ENCODE results near the gene LNPEP. TPM values are rescaled to one million over a fixed set of nuclear protein-coding genes. Genes with fewer than 3 reads are reported as not detected.

Gene LNPEP
- total RNA-seq, 1 experiment from 2014 or later = 18.8 TPM

DNA sequence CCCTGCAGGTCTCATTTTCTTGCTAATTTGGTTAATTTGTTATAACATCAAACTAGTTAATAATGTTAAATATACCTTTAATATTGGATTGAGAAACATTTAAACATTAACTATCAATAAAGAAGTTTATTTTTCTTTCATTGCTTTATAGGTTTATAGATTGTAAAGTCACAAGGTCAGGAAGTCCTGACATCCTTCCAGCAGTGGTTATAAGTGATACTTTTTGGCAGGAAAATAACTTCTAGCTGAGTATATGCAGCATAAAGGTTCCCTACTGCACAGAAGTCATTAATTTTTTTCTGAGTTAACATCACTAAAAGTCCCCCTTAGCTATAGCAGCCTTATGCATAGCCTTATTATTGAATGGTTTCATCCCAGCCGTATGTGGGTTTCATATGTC, 85.5 kb downstream of the LNPEP start:
- no peak overlapping the region for H3K27ac ChIP-seq
- no peak for TF ChIP-seq EZH2 (IDR thresholded peaks at IDR 0.05; ENCODE audit: low read depth)
- TF ChIP-seq, protein P1, sequence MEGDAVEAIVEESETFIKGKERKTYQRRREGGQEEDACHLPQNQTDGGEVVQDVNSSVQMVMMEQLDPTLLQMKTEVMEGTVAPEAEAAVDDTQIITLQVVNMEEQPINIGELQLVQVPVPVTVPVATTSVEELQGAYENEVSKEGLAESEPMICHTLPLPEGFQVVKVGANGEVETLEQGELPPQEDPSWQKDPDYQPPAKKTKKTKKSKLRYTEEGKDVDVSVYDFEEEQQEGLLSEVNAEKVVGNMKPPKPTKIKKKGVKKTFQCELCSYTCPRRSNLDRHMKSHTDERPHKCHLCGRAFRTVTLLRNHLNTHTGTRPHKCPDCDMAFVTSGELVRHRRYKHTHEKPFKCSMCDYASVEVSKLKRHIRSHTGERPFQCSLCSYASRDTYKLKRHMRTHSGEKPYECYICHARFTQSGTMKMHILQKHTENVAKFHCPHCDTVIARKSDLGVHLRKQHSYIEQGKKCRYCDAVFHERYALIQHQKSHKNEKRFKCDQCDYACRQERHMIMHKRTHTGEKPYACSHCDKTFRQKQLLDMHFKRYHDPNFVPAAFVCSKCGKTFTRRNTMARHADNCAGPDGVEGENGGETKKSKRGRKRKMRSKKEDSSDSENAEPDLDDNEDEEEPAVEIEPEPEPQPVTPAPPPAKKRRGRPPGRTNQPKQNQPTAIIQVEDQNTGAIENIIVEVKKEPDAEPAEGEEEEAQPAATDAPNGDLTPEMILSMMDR (conservative IDR thresholded peaks at IDR 0.05) = no peak
- no peaks in the 10 kb centered on the region for H3F3A ChIP-seq (ENCODE audit: insufficient read depth, low read depth)
- H3K27me3 ChIP-seq (ENCODE audit: insufficient read depth, low read depth) = no peaks in the 10 kb centered on the region
- CTCF ChIA-PET = no interaction called here
- no peaks in the 10 kb centered on the region for H3K4me1 ChIP-seq (replicated peaks; ENCODE audit: insufficient read depth)
- no peak overlapping the region for H3K4me2 ChIP-seq
- no peak overlapping the region for H2AFZ ChIP-seq
- BruUV-seq (replicated peaks) = no TSS peak
- H3K9me3 ChIP-seq (ENCODE audit: insufficient read depth, low read depth) = no peaks in the 10 kb centered on the region
- H3K9me2 ChIP-seq (ENCODE audit: insufficient read depth) = no peaks in the 10 kb centered on the region
- H4K20me1 ChIP-seq (ENCODE audit: insufficient read depth) = no peaks in the 10 kb centered on the region
- no peaks in the 10 kb centered on the region for H3K79me2 ChIP-seq (ENCODE audit: low read depth)
- POLR2A ChIA-PET (ENCODE audit: unreplicated experiment) = no interaction called here
- DNase-seq = no peak
- no peak overlapping the region for H3K4me3 ChIP-seq
- 0 out of 2 replicates have a peak, but pooled peaks cover 16% of the 10 kb centered on the region for H3K36me3 ChIP-seq (ENCODE audit: low read depth)
- intact Hi-C loops (cut with micrococcal nuclease; ENCODE audit: unreplicated experiment) = no loop called here

- H3F3A ChIP-seq (ENCODE audit: insufficient read depth, low read depth) = no peaks in the 10 kb centered on the region
- intact Hi-C loops (cut with micrococcal nuclease; ENCODE audit: unreplicated experiment) = no loop called here
- no TSS peak for BruUV-seq (replicated peaks)
- H4K20me1 ChIP-seq (ENCODE audit: insufficient read depth) = no peaks in the 10 kb centered on the region
- no peaks in the 10 kb centered on the region for H3K9me2 ChIP-seq (ENCODE audit: insufficient read depth)
- no peak overlapping the region for H3K4me2 ChIP-seq
- TF ChIP-seq, protein P1 (conservative IDR thresholded peaks at IDR 0.05) = no peak
- no peak for TF ChIP-seq EZH2 (IDR thresholded peaks at IDR 0.05; ENCODE audit: low read depth)
- H3K27ac ChIP-seq = no peak overlapping the region
- POLR2A ChIA-PET (ENCODE audit: unreplicated experiment) = no interaction called here
- 0 out of 2 replicates have a peak, but pooled peaks cover 16% of the 10 kb centered on the region for H3K36me3 ChIP-seq (ENCODE audit: low read depth)
- DNase-seq = no peak
- no peaks in the 10 kb centered on the region for H3K27me3 ChIP-seq (ENCODE audit: insufficient read depth, low read depth)
- no peaks in the 10 kb centered on the region for H3K4me1 ChIP-seq (replicated peaks; ENCODE audit: insufficient read depth)
- CTCF ChIA-PET = no interaction called here
- no peaks in the 10 kb centered on the region for H3K79me2 ChIP-seq (ENCODE audit: low read depth)
- no peak overlapping the region for H2AFZ ChIP-seq
- H3K4me3 ChIP-seq = no peak overlapping the region
- no peaks in the 10 kb centered on the region for H3K9me3 ChIP-seq (ENCODE audit: insufficient read depth, low read depth)
Observed at GRCh38 chr5:97022898-97023297, 87.0 kb downstream of the LNPEP start.

DNA sequence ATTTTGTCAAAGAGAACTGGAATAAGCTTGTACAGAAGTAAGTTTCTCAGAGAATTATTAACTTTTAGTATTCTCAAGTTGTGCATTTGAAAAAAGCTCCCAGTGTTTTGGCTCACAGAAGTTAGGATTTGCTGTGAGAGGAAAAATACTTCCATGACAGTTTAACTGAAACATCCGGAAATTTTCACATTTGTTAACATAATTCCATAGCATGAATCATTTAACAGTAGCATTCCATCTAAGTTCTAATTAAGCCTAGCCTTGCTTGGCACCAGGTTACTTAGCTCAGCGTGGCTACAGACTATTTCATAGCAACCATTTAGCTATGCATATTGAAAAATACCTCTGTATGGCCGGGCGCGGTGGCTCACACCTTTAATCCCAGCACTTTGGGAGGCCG, 90.8 kb downstream of the LNPEP start:
- no peak overlapping the region for H3K4me2 ChIP-seq
- no peaks in the 10 kb centered on the region for H3K9me2 ChIP-seq (ENCODE audit: insufficient read depth)
- BruUV-seq (replicated peaks) = no TSS peak
- no peak overlapping the region for H3K4me3 ChIP-seq
- H3K36me3 ChIP-seq (ENCODE audit: low read depth) = peaks cover 16% of the 10 kb centered on the region
- intact Hi-C loops (cut with micrococcal nuclease; ENCODE audit: unreplicated experiment) = no loop called here
- no peaks in the 10 kb centered on the region for H3F3A ChIP-seq (ENCODE audit: insufficient read depth, low read depth)
- no peak for DNase-seq
- H3K79me2 ChIP-seq (ENCODE audit: low read depth) = no peaks in the 10 kb centered on the region
- POLR2A ChIA-PET (ENCODE audit: unreplicated experiment) = no interaction called here
- H3K27ac ChIP-seq = no peak overlapping the region
- no peak for TF ChIP-seq EZH2 (IDR thresholded peaks at IDR 0.05; ENCODE audit: low read depth)
- TF ChIP-seq, protein P1 (conservative IDR thresholded peaks at IDR 0.05) = no peak
- CTCF ChIA-PET = no interaction called here
- no peak overlapping the region for H2AFZ ChIP-seq
- no peaks in the 10 kb centered on the region for H4K20me1 ChIP-seq (ENCODE audit: insufficient read depth)
- H3K4me1 ChIP-seq (replicated peaks; ENCODE audit: insufficient read depth) = no peaks in the 10 kb centered on the region
- no peaks in the 10 kb centered on the region for H3K9me3 ChIP-seq (ENCODE audit: insufficient read depth, low read depth)
- H3K27me3 ChIP-seq (ENCODE audit: insufficient read depth, low read depth) = no peaks in the 10 kb centered on the region
